Stomach (tissue), 4 donors: Measurements from ENCODE around the gene SMIM44.

Experiments used
- CTCF ChIP-seq, 7 experiments: fragments of 450-650 bp in 4 of 7; fragments of 200-600 bp in 3 of 7; sonication (generic) in 3 of 7; IDR thresholded peaks; one replicate each; pipeline ENCODE4 v1.5.1; 2016 to 2019; ENCODE audit warnings: antibody characterized with exemption in 7 of 7, control low read depth in 2 of 7, mild to moderate bottlenecking in 1 of 7
- POLR2A ChIP-seq, 4 donors: fragments of 450-650 bp; IDR thresholded peaks; one replicate each; pipeline ENCODE4 v1.6.1; 2016; ENCODE audit warnings: antibody characterized with exemption in 4 of 4, control low read depth in 2 of 4, mild to moderate bottlenecking in 1 of 4, moderate library complexity in 1 of 4
- POLR2AphosphoS5 ChIP-seq, 3 donors: sonication (generic); formaldehyde crosslinking; IDR thresholded peaks; one replicate each; pipeline ENCODE4 v1.6.1; 2016; ENCODE audit warnings: antibody characterized with exemption in 3 of 3

- TF ChIP-seq CTCF (IDR thresholded peaks at IDR 0.05) (no peak), POLR2A (IDR thresholded peaks at IDR 0.05) (no peak), POLR2AphosphoS5 (IDR thresholded peaks at IDR 0.05) (no peak)
Measured at GRCh38 chr19:3462991-3463713, 20.1 kb downstream of the SMIM44 start.
